ENCODE data around the gene DSCAM.

Gene DSCAM

DNA sequence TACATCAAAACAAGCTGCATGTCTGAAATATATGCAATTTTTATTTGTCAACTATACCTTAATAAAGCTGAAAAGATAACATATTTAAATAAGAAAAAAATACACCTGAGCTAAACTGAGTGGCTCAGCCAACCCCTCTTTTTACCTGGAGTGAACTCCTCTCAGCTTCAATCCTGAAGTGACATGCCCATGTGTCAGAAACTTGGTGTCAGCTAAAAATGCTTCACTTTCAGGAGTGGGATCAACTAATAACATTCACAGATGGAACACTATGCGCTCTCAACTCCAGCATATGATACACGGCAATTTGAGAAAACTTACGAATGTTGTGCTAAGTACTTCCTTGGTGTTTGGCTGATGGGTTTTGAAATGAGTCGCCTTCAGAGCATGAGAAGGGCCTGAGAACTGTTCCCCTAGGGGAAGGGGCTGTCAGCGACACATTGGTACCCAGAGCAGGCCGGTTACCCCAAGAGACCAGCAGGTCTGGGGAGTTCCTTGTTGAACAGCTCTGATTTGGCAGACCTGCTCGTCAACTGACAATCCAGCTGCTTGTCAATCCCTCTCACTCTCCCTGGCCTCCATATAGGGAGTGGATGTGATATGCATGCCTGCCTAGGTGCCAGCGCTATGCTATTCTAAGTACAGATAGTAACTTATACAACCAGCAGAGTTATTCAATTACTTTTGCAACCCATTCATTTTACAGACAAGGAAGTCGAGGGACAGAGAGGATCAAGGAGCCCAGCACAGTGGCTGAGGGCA is 712.0 kb downstream of the DSCAM start:
- DNase-seq (ENCODE audit: low read depth, low spot score) = no peak

GRCh38 chr21:40130476-40130875 is 716.5 kb downstream of the DSCAM start:
- DNase-seq (ENCODE audit: low read depth, low spot score) = no peak

DNA sequence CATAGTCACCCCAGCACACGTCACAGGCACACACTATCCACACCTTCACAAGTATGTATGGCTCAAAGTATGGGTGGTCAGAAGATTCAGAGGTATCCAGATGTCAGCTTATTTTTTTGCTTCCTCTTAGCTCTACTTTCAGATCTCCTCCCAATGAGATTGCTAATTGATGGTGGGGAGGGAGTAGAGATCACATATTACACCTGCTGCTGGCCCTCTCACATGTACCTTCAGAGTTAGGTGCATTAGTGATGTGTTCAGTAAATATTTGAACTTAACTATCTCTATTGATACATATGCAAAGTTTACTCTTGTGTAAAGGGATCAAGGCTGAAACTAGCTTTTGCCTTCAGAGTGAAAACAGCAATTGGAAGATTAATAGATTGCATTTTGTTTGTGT is 717.1 kb downstream of the DSCAM start:
- no peak for DNase-seq (ENCODE audit: low read depth, low spot score)

- DNase-seq (ENCODE audit: low read depth, low spot score) = no peak
These were observed 718.1 kb downstream of the DSCAM start for GRCh38 chr21:40128891-40129290.

GRCh38 chr21:40120940-40121575 is 725.9 kb downstream of the DSCAM start:
- no peak for DNase-seq (ENCODE audit: low read depth, low spot score)

- no peak for DNase-seq (ENCODE audit: low read depth, low spot score)
These were observed 728.4 kb downstream of the DSCAM start for GRCh38 chr21:40118527-40118926.

DNA sequence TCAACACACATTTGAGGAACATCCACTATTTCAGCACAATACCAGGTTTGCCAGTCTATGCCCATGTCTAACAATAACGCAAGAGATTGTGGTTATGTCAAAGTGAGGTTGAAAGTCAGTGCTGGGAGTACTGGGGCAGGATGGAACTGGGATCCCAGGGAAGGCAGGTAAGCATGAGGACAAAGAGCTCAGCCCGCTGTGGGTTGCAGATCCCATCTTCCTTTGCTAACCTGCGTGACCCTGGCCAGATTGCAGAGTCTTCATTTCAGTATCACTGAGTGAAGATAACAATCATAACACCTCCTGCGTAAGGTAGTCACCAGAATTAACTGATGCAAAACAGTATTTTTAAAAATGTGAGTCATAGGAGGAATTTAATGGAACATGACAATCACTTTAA is 729.7 kb downstream of the DSCAM start:
- DNase-seq (ENCODE audit: low read depth, low spot score) = no peak

- no peak for DNase-seq (ENCODE audit: low read depth, low spot score)
These were observed 731.2 kb downstream of the DSCAM start for GRCh38 chr21:40115775-40116174.

- peak; percentile 2 for DNase-seq (ENCODE audit: low read depth, low spot score)
These were observed 744.3 kb downstream of the DSCAM start for GRCh38 chr21:40102682-40103081.

DNA sequence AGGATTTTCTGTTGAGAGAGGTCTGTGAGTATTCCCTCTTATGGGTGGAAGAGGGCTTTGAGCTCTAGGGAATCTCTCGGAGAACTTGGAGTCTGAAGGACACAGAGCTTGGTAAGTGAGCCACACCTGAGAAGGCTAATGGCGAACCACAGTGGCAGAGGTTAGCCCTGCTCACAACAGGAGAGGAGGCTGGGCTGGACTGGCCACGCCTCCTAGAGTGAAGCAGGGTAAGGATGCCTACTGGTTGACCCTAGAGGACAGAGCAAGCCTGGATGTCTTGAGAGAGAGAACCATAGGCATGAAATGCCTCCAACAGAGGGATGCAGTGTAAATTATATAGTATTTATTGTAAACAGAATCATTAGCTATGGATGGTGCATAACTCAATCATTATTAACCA is 747.1 kb downstream of the DSCAM start:
- no peak for DNase-seq (ENCODE audit: low read depth, low spot score)

DNA sequence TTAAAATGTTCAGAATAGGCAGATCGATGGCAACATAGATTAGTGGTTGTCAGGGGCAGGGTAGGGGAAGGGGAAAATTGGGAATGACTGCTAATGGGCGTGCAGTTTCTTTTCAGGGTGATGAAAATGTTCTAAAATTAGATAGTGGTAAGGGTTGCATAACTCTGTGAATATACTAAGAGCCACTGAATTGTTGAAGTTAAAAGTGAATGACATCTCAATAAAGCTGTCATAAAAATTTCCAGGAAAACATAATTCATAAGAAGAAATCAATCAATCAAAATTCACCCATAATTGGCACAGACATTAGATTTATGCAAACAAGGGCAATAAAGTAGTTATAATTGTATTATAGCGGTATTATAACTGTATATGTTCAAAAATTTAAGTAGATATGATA is 751.5 kb downstream of the DSCAM start:
- no peak for DNase-seq (ENCODE audit: low read depth, low spot score)

GRCh38 chr21:40080385-40080784 is 766.6 kb downstream of the DSCAM start:
- DNase-seq (ENCODE audit: low read depth, low spot score) = no peak

GRCh38 chr21:40074710-40075109 is 772.2 kb downstream of the DSCAM start:
- peak; percentile 17 for DNase-seq (ENCODE audit: low read depth, low spot score)

DNA sequence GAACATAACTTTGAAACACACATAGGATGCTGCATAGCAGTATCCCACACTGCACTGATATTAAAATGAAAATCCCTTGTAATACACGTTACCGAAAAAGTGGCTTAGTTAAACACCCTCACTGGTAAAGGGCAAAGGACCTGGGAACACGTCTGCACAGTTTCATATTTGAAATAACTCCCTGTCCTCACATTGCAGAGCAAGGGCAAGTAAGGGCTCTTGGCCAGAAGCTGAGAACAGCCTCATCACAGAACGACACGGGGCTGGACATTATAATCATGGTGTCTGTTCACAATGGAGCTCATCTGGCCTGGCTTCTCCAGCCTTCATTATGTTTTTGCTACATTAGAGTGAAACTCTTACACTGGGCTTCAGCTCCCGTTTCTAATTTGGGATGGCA is 772.8 kb downstream of the DSCAM start:
- DNase-seq (ENCODE audit: low read depth, low spot score) = no peak

DNA sequence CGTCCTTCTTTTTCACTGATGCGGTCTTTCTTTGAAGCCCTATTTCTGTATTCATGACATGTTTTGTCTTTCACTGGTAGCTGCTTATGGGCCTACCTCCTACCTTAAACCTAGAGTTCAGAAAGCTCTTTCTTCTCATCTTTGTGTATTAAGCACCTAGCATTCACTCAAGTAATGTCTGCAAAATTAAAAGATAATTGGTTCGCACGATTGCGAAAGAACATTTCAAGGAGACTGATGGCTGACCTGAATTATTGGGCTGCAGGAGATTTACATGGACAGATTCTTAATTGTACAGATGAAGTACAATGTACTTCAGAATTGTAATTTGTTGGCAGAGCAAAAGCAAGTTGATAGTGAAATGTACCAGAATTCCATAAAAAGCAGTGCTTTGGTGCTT is 773.3 kb downstream of the DSCAM start:
- DNase-seq (ENCODE audit: low read depth, low spot score) = no peak

DNA sequence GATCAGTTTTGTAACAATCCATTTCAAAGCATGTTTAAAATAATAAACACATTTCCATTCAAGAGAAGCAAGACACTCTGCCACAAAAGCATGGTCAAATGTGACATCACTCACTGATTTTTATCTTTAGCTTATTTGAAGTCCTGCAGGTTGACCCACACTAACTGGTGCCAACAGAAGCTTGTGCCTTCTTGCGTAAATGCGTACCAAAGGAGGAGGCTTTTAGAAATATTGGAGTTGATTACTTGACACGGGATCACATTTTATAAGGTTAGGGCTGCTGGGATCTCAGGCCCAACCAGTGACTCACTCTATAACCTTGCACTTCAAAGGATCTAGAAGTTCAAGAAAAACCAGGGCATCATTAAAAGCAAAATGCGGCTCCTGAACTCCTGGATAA is 776.1 kb downstream of the DSCAM start:
- no peak for DNase-seq (ENCODE audit: low read depth, low spot score)

DNA sequence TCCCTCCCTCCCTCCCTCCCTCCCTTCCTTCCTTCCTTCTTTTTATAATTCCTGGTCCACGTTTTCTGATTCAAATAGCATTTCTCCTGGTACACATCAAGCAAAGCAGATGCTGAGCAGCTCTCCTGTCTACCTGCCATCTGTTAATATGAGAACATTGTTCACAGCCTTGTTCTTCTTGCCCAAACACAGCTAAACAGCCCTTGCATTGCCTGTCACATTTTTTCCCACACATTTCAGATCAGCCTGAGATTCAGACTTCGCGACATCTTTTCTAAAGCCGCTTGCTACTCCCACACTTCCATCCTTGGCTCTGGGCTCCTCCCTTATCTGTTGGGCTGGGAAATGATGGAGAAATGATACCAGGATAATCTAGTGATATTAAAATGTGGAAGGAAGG is 779.2 kb downstream of the DSCAM start:
- no peak for DNase-seq (ENCODE audit: low read depth, low spot score)

DNA sequence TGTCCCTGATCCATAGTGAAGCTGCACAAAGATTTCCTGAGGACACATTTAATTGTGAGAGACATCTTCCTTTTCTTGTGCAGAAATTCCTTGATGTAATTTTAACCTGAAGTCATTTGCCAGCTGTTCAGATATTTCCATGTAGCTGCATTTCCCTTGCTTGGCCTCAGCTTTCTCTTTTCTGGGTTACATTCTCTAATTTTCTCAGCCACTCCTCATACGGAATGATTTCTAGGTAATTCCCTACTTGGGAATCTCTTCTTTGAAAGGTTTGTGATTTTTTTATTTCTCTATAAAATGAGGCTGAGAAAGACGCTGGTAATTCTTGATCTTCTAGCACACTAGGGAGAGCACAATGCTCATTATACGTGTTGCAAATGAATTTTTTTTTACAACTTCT is 780.7 kb downstream of the DSCAM start:
- DNase-seq (ENCODE audit: low read depth, low spot score) = no peak

- no peak for DNase-seq (ENCODE audit: low read depth, low spot score)
These were observed 786.8 kb downstream of the DSCAM start for GRCh38 chr21:40060083-40060677.

- DNase-seq (ENCODE audit: low read depth, low spot score) = no peak
These were observed 789.6 kb downstream of the DSCAM start for GRCh38 chr21:40057331-40057730.

DNA sequence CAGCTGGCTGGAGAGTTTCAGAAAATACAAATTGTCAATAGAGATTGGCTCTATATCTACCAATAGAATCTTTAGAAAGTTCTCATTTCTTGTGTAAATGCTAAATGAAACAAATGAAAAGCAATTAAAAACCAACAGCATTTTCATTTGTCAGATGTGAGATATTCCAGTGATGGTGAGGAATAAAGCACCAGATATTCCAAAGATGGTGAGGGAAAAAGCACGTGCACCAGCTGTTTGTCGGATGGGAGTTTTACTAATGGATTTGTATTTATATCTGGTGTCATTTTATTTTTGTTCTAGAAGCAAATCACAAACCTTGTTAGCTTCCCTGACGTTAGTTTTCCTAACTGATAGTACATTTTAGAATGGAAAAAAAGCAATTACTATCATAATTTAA is 790.9 kb downstream of the DSCAM start:
- no peak for DNase-seq (ENCODE audit: low read depth, low spot score)

GRCh38 chr21:40054403-40054802 is 792.6 kb downstream of the DSCAM start:
- no peak for DNase-seq (ENCODE audit: low read depth, low spot score)

DNA sequence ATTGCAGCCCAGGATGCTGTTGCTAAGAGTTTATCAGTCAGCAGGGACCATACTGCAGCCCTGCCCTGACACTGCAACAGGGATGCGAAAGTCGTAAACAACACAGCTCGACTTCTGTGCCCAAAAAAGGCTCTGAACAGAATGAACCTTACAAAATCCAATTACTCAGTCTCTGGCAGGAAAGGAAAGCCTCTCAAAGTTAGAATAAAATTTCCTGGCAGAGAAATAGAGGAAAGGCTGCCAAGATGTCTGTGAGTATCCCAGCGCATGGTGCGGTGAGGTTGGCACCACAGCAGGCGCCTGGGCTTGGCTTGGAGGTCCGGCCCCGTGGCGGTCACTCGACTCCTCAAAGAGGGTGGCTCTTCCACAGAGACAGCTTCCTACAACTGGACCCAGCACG is 794.0 kb downstream of the DSCAM start:
- no peak for DNase-seq (ENCODE audit: low read depth, low spot score)

Data from ELF-1 (cell line).